CD4-positive, alpha-beta memory T cell (primary cell): ENCODE measurements around the gene LACC1. TPM values are rescaled to one million over a fixed set of nuclear protein-coding genes. Genes with fewer than 3 reads are reported as not detected.

ENCODE experiments used
- CTCF ChIA-PET: fragments of 350-600 bp; sonication (Branson Sonifier 250); formaldehyde crosslinking; loops from one replicate; lab custom pipeline; 2021; ENCODE audit warnings: inconsistent platforms; ENCODE audit not compliant: partially characterized antibody; lab: Charles Lee
- POLR2A ChIA-PET: fragments of 350-600 bp; sonication (Branson Sonifier 250); formaldehyde crosslinking; loops from one replicate; lab custom pipeline; 2021; ENCODE audit not compliant: partially characterized antibody; lab: Charles Lee
- DNase-seq, 5 donors: peaks; one replicate each; pipeline versions ENCODE4 v3.0.0 to v3.0.0-alpha.2; 2020 to 2022; ENCODE audit warnings: mixed read lengths in 1 of 5
- H3K27ac ChIP-seq: one replicate; pipeline ENCODE4 v1.7.0; 2013; ENCODE audit warnings: low read depth, low read length
- H3K27me3 ChIP-seq: 2 replicates; pipeline ENCODE4 v1.7.0; 2013; ENCODE audit warnings: mild to moderate bottlenecking, low read length, moderate library complexity; ENCODE audit not compliant: insufficient read depth
- H3K36me3 ChIP-seq: 2 replicates; pipeline ENCODE4 v1.7.0; 2013; ENCODE audit warnings: mild to moderate bottlenecking, low read length, moderate library complexity; ENCODE audit not compliant: insufficient read depth
- H3K4me1 ChIP-seq: 2 replicates; pipeline ENCODE4 v1.7.0; 2013; ENCODE audit warnings: mild to moderate bottlenecking, low read length, moderate library complexity; ENCODE audit not compliant: insufficient read depth
- H3K4me3 ChIP-seq, 2 donors: one replicate each; pipeline ENCODE4 v1.7.0; 2013; ENCODE audit warnings: low read length in 2 of 2, mild to moderate bottlenecking in 1 of 2
- H3K9me3 ChIP-seq, 2 donors: one replicate each; pipeline ENCODE4 v1.7.0; 2013; ENCODE audit warnings: low read length in 2 of 2, control low read depth in 1 of 2; ENCODE audit not compliant: control insufficient read depth in 1 of 2
- H3K27ac Mint-ChIP-seq, 7 donors: one replicate each; pipeline ENCODE4 v1.8.0; 2020 to 2021; ENCODE audit warnings: mixed read lengths in 7 of 7, mild to moderate bottlenecking in 6 of 7, inconsistent platforms in 3 of 7, moderate library complexity in 3 of 7
- H3K27me3 Mint-ChIP-seq, 2 donors: one replicate each; pipeline ENCODE4 v1.8.0; 2020 to 2021; ENCODE audit warnings: mixed read lengths in 2 of 2
- H3K36me3 Mint-ChIP-seq, 2 donors: one replicate each; pipeline ENCODE4 v1.8.0; 2020 to 2021; ENCODE audit warnings: mixed read lengths in 2 of 2, inconsistent platforms in 1 of 2, mild to moderate bottlenecking in 1 of 2
- H3K4me1 Mint-ChIP-seq, 4 donors: one replicate each; pipeline ENCODE4 v1.8.0; 2020 to 2021; ENCODE audit warnings: mixed read lengths in 4 of 4, mild to moderate bottlenecking in 1 of 4
- H3K4me3 Mint-ChIP-seq, 8 donors: one replicate each; pipeline ENCODE4 v1.8.0; 2020 to 2021; ENCODE audit warnings: mixed read lengths in 8 of 8, mild to moderate bottlenecking in 7 of 8, moderate library complexity in 6 of 8, inconsistent platforms in 3 of 8
- H3K9me3 Mint-ChIP-seq, 8 donors: one replicate each; pipeline ENCODE4 v1.8.0; 2020 to 2021; ENCODE audit warnings: mixed read lengths in 8 of 8, mild to moderate bottlenecking in 5 of 8, inconsistent platforms in 3 of 8, moderate library complexity in 1 of 8
- intact Hi-C: fragments of 100-400 bp; cut with micrococcal nuclease; formaldehyde crosslinking; loops from one replicate; pipeline ENCODE4 v1.15.1; 2023
- polyA plus RNA-seq, 2 donors: library from polyadenylated mRNA; unstranded; fragments of 300-500 nt; fragmentation: Illumina TruSeq; gene quantifications; one replicate each; pipeline ENCODE4 v1.2.3, GENCODE V29; 2021
- total RNA-seq, 2 experiments: library from RNA; stranded (reverse); gene quantifications; one replicate each; pipeline ENCODE4 v1.2.3, GENCODE V29; 2021

Gene LACC1
- total and polyA plus RNA-seq, 4 experiments from 2014 or later = 0.21 to 5.0 (median 2.6) TPM

- Histone ChIP-seq H3K27ac (no peak overlapping the region), H3K4me1 (no peaks in the 10 kb centered on the region), H3K36me3 (no peaks in the 10 kb centered on the region), H3K9me3 (no peaks in the 10 kb centered on the region), H3K27me3 (no peaks in the 10 kb centered on the region), H3K4me3 (no peak overlapping the region)
- Mint-ChIP-seq H3K27ac (no peak overlapping the region), H3K4me1 (peaks cover 0 to 2% (median 0%) of the 10 kb centered on the region in 4 donors), H3K9me3 (no peaks in the 10 kb centered on the region), H3K4me3 (no peak overlapping the region), H3K36me3 (no peaks in the 10 kb centered on the region), H3K27me3 (peaks cover 9 to 10% of the 10 kb centered on the region in 2 donors)
- POLR2A ChIA-PET = interaction anchor here (0.6 kb wide), 1 partner anchor 528 kb away, joined by 3 read pairs; no protein-coding TSS in a partner anchor
- CTCF ChIA-PET = interaction anchor here (0.7 to 5.2 kb wide), 30 partner anchors 10 to 1079 kb away, joined by 3 to 68 read pairs (median 4); partner anchors contain the start of genes CCDC122 and LACC1
- peak in 4 of 5 donors; percentile 11 to 35 (median 33) for DNase-seq
- intact Hi-C loops = loop anchor here (5.0 to 10.0 kb wide), 4 partner anchors 136 to 366 kb away; no protein-coding TSS in a partner anchor
Observed at GRCh38 chr13:43908156-43909126, 28.7 kb downstream of the LACC1 start.

- no peak for DNase-seq
- H3K36me3 Mint-ChIP-seq = no peaks in the 10 kb centered on the region
- H3K27ac ChIP-seq = no peak overlapping the region
- no peak overlapping the region for H3K4me3 ChIP-seq
- H3K9me3 Mint-ChIP-seq = no peaks in the 10 kb centered on the region
- intact Hi-C loops = no loop called here
- no peak overlapping the region for H3K27ac Mint-ChIP-seq
- ChIA-PET CTCF (interaction anchor here (0.7 to 5.2 kb wide), 4 partner anchors 10 to 527 kb away, joined by 3 to 68 read pairs (median 3); no protein-coding TSS in a partner anchor), POLR2A (no interaction called here)
- no peaks in the 10 kb centered on the region for H3K36me3 ChIP-seq
- H3K27me3 Mint-ChIP-seq = peaks cover 5 to 8% of the 10 kb centered on the region in 2 donors
- H3K9me3 ChIP-seq = no peaks in the 10 kb centered on the region
- peaks cover 0 to 2% (median 0%) of the 10 kb centered on the region in 4 donors for H3K4me1 Mint-ChIP-seq
- H3K4me3 Mint-ChIP-seq = no peak overlapping the region
- no peaks in the 10 kb centered on the region for H3K27me3 ChIP-seq
- H3K4me1 ChIP-seq = no peaks in the 10 kb centered on the region
Observed at GRCh38 chr13:43910856-43911255, 31.2 kb downstream of the LACC1 start.

- DNase-seq = no peak
- intact Hi-C loops = no loop called here
- no peaks in the 10 kb centered on the region for H3K4me1 ChIP-seq
- no peaks in the 10 kb centered on the region for H3K36me3 ChIP-seq
- CTCF ChIA-PET = interaction anchor here (0.7 to 5.2 kb wide), 4 partner anchors 10 to 526 kb away, joined by 3 to 68 read pairs (median 3); no protein-coding TSS in a partner anchor
- POLR2A ChIA-PET = no interaction called here
- H3K27me3 ChIP-seq = no peaks in the 10 kb centered on the region
- H3K27ac ChIP-seq = no peak overlapping the region
- H3K4me3 ChIP-seq = no peak overlapping the region
- Mint-ChIP-seq H3K4me1 (peaks cover 0 to 2% (median 0%) of the 10 kb centered on the region in 4 donors), H3K4me3 (no peak overlapping the region), H3K27me3 (peaks cover 5 to 8% of the 10 kb centered on the region in 2 donors), H3K36me3 (no peaks in the 10 kb centered on the region), H3K9me3 (no peaks in the 10 kb centered on the region), H3K27ac (no peak overlapping the region)
- H3K9me3 ChIP-seq = no peaks in the 10 kb centered on the region
Observed at GRCh38 chr13:43911278-43911677, 31.6 kb downstream of the LACC1 start.

GRCh38 chr13:43911871-43912270 lies 32.2 kb downstream of the LACC1 start:
- H3K9me3 Mint-ChIP-seq = no peaks in the 10 kb centered on the region
- Histone ChIP-seq H3K9me3 (no peaks in the 10 kb centered on the region), H3K27ac (no peak overlapping the region), H3K4me1 (no peaks in the 10 kb centered on the region), H3K27me3 (no peaks in the 10 kb centered on the region), H3K4me3 (no peak overlapping the region), H3K36me3 (no peaks in the 10 kb centered on the region)
- no peak overlapping the region for H3K27ac Mint-ChIP-seq
- no peak for DNase-seq
- ChIA-PET POLR2A (no interaction called here), CTCF (interaction anchor here (1.3 to 5.2 kb wide), 2 partner anchors 11 to 526 kb away, joined by 3 to 68 read pairs; no protein-coding TSS in a partner anchor)
- intact Hi-C loops = no loop called here
- H3K27me3 Mint-ChIP-seq = peaks cover 3 to 6% of the 10 kb centered on the region in 2 donors
- no peaks in the 10 kb centered on the region for H3K36me3 Mint-ChIP-seq
- peaks cover 0 to 2% (median 0%) of the 10 kb centered on the region in 4 donors for H3K4me1 Mint-ChIP-seq
- H3K4me3 Mint-ChIP-seq = no peak overlapping the region

- intact Hi-C loops = no loop called here
- no peaks in the 10 kb centered on the region for H3K9me3 ChIP-seq
- no peak overlapping the region for H3K4me3 ChIP-seq
- no peaks in the 10 kb centered on the region for H3K36me3 ChIP-seq
- Mint-ChIP-seq H3K27me3 (peaks cover 2 to 9% of the 10 kb centered on the region in 2 donors), H3K36me3 (no peaks in the 10 kb centered on the region), H3K9me3 (no peaks in the 10 kb centered on the region), H3K4me3 (no peak overlapping the region), H3K27ac (no peak overlapping the region), H3K4me1 (no peaks in the 10 kb centered on the region)
- no peaks in the 10 kb centered on the region for H3K4me1 ChIP-seq
- no peaks in the 10 kb centered on the region for H3K27me3 ChIP-seq
- POLR2A ChIA-PET = no interaction called here
- no peak for DNase-seq
- CTCF ChIA-PET = interaction anchor here (0.6 to 1.9 kb wide), 4 partner anchors 10 to 40 kb away, joined by 3 to 8 read pairs (median 6); no protein-coding TSS in a partner anchor
- no peak overlapping the region for H3K27ac ChIP-seq
Observed at GRCh38 chr13:43915451-43915850, 35.7 kb downstream of the LACC1 start.

- no peaks in the 10 kb centered on the region for H3K9me3 Mint-ChIP-seq
- POLR2A ChIA-PET = no interaction called here
- no peak overlapping the region for H3K4me3 Mint-ChIP-seq
- no peak for DNase-seq
- H3K27ac Mint-ChIP-seq = no peak overlapping the region
- no peaks in the 10 kb centered on the region for H3K36me3 Mint-ChIP-seq
- intact Hi-C loops = no loop called here
- Histone ChIP-seq H3K36me3 (no peaks in the 10 kb centered on the region), H3K9me3 (no peaks in the 10 kb centered on the region), H3K27ac (no peak overlapping the region), H3K27me3 (no peaks in the 10 kb centered on the region), H3K4me3 (no peak overlapping the region), H3K4me1 (no peaks in the 10 kb centered on the region)
- H3K27me3 Mint-ChIP-seq = peaks cover 4 to 12% of the 10 kb centered on the region in 2 donors
- CTCF ChIA-PET = no interaction called here
- H3K4me1 Mint-ChIP-seq = no peaks in the 10 kb centered on the region
Observed at GRCh38 chr13:43916828-43917227, 37.1 kb downstream of the LACC1 start.

GRCh38 chr13:43918636-43919035 lies 38.9 kb downstream of the LACC1 start:
- H3K9me3 ChIP-seq = no peaks in the 10 kb centered on the region
- intact Hi-C loops = no loop called here
- no peaks in the 10 kb centered on the region for H3K36me3 ChIP-seq
- H3K4me3 ChIP-seq = no peak overlapping the region
- no peaks in the 10 kb centered on the region for H3K4me1 Mint-ChIP-seq
- no peak overlapping the region for H3K27ac Mint-ChIP-seq
- peaks cover 4 to 8% of the 10 kb centered on the region in 2 donors for H3K27me3 Mint-ChIP-seq
- peak overlapping the region in 1 of 8 donors; percentile 34 for H3K4me3 Mint-ChIP-seq
- ChIA-PET POLR2A (no interaction called here), CTCF (interaction anchor here (1.3 kb wide), 1 partner anchor 10 kb away, joined by 6 read pairs; no protein-coding TSS in a partner anchor)
- no peaks in the 10 kb centered on the region for H3K27me3 ChIP-seq
- no peaks in the 10 kb centered on the region for H3K36me3 Mint-ChIP-seq
- no peak overlapping the region for H3K27ac ChIP-seq
- no peak for DNase-seq
- no peaks in the 10 kb centered on the region for H3K4me1 ChIP-seq
- H3K9me3 Mint-ChIP-seq = no peaks in the 10 kb centered on the region
